ENCODE measurements around the gene TPRG1L.

Gene TPRG1L

DNA sequence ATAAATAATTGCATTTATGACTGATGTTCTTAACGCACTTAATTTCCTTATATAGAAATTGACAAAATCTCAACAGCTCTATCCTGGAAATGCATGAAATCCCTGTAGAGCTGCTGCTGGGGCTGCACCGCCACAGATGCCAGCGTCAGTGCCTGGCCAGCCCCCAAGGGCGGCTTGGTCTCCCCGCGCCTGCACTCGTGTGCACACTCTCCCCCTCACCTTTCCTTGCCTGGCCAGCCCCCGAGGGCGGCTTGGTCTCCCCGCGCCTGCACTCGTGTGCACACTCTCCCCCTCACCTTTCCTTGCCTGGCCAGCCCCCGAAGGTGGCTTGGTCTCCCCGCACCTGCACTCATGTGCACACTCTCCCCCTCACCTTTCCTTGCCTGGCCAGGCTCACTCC lies 11.3 kb downstream of the TPRG1L start:
- TF ChIP-seq, protein P1, sequence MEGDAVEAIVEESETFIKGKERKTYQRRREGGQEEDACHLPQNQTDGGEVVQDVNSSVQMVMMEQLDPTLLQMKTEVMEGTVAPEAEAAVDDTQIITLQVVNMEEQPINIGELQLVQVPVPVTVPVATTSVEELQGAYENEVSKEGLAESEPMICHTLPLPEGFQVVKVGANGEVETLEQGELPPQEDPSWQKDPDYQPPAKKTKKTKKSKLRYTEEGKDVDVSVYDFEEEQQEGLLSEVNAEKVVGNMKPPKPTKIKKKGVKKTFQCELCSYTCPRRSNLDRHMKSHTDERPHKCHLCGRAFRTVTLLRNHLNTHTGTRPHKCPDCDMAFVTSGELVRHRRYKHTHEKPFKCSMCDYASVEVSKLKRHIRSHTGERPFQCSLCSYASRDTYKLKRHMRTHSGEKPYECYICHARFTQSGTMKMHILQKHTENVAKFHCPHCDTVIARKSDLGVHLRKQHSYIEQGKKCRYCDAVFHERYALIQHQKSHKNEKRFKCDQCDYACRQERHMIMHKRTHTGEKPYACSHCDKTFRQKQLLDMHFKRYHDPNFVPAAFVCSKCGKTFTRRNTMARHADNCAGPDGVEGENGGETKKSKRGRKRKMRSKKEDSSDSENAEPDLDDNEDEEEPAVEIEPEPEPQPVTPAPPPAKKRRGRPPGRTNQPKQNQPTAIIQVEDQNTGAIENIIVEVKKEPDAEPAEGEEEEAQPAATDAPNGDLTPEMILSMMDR (conservative IDR thresholded peaks at IDR 0.05; ENCODE audit: low read depth, low read length): no peak
- no peak for DNase-seq (ENCODE audit: low read depth)
- H3K4me3 ChIP-seq (ENCODE audit: low read length): no peak overlapping the region

DNA sequence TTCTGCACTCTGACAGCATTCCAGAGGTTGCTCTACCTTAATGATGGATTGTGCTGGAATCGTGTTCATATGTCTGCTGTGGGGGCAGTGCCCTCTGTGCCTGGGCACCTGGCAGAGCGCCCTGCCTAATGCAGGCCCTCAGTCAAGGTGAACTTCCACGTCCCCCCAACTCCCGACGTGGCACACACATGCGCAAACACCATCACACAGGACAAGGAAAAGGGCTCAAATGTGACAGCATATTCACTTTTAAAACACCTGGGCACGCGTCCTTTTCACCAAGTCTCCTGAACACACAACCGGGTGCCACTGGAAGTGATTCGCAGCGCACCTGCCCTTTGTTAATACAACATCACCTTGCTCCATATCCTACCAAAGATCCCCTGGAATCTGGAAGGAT lies 11.7 kb downstream of the TPRG1L start:
- TF ChIP-seq, protein P1 (conservative IDR thresholded peaks at IDR 0.05; ENCODE audit: low read depth, low read length): no peak
- no peak for DNase-seq (ENCODE audit: low read depth)
- H3K4me3 ChIP-seq (ENCODE audit: low read length): no peak overlapping the region

DNA sequence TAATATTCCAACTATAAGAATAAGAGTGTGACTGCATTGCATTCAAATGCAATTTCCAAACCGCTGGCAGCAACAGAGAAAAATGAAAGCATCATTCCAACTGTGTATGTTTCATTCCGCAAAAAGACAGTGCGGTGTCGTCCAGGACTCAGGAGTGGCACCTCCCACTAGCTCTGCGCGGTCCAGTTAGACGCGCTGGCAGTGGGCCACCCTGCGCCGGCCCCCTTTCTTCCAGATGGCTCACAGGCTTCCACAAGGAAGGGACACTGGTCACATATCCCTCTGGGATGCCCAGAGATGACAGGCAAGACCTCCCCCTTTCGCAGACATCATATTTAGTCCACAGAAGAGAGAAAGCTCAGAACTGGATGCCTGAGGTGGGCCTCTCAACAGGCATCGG lies 13.2 kb downstream of the TPRG1L start:
- DNase-seq (ENCODE audit: low read depth): no peak
- TF ChIP-seq, protein P1 (conservative IDR thresholded peaks at IDR 0.05; ENCODE audit: low read depth, low read length): no peak
- H3K4me3 ChIP-seq (ENCODE audit: low read length): no peak overlapping the region

DNA sequence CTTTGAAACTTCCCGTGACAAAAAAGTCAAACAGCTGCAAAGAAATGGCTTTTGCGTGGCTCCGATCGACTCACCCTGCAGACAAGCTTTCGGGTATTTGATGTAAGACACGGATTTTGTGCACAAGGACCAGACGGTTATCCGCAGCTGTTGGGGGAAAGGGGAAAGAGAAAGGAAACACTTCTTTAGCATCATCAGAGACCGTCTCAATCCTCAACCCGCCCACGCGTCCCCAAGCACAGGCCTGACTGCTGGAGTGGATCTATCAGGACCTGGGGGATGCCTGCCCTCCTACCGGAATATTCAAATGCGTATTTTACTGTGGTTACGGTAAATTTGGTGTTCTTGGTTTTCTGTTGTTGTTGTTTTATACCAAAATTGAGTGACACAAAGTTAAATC lies 13.9 kb downstream of the TPRG1L start:
- H3K4me3 ChIP-seq (ENCODE audit: low read length): no peak overlapping the region
- TF ChIP-seq, protein P1 (conservative IDR thresholded peaks at IDR 0.05; ENCODE audit: low read depth, low read length): no peak
- no peak for DNase-seq (ENCODE audit: low read depth)

DNA sequence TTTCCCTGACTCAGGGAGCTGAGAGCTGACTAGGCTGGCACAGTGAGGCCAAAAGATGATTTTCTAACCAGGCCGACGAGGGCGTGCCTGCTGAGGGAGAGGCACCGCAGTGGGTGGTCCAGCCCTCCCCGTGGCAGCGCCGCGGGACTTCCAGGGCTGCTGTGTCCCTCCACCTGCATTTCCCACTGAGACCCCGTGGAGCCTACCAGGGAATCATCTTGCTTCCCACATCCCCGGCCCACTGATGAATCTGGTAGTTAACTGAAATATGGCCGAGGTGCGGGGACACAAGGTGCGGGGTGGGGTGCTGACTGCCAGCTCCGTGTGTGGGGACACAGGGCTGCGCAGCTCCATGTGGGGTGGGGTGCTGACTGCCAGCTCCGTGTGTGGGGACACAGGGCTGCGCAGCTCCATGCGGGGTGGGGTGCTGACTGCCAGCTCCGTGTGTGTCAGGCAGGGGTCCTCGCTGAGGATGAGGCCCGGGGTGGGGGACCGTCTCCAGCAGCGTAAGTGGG lies 14.6 kb downstream of the TPRG1L start:
- TF ChIP-seq, protein P1 (conservative IDR thresholded peaks at IDR 0.05; ENCODE audit: low read depth, low read length): no peak
- DNase-seq (ENCODE audit: low read depth): no peak
- H3K4me3 ChIP-seq (ENCODE audit: low read length): no peak overlapping the region

DNA sequence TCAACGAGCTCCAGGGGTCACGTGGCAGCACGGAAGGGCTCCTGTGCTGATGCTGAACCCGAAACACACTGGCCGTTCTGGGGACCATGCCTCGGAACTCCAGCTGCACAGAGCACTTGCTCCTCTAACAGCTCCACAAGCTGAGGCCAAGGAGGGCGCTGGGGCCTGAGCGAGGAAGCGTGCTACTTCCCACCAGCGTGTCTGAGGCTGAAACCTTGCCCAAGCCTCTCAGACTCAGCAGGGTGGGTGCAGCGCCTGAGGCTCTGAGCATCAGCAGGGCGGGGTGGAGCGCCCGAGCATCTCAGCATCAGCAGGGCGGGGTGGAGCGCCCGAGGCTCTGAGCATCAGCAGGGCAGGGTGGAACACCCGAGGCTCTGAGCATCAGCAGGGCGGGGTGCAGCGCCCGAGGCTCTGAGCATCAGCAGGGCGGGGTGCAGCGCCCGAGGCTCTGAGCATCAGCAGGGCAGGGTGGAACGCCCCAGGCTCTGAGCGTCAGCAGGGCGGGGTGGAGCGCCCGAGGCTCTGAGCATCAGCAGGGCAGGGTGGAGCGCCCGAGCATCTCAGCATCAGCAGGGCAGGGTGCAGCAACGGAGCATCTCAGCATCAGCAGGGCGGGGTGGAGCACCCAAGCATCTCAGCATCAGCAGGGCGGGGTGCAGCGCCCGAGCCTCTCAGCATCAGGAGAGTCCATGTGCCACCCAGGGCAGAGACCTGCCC lies 15.5 kb downstream of the TPRG1L start:
- no peak for DNase-seq (ENCODE audit: low read depth)
- H3K4me3 ChIP-seq (ENCODE audit: low read length): no peak overlapping the region
- TF ChIP-seq, protein P1 (conservative IDR thresholded peaks at IDR 0.05; ENCODE audit: low read depth, low read length): no peak

Data from retinal pigment epithelial cell (primary cell).